SU-DHL-6 (cell line): ENCODE results near the gene CC2D1A.

Source experiments
- CTCF ChIP-seq: fragments of 200-600 bp; sonication (generic); IDR thresholded peaks from one replicate; pipeline ENCODE4 v1.5.1; 2017; ENCODE audit warnings: antibody characterized with exemption, mild to moderate bottlenecking, low read length, moderate library complexity; ENCODE audit not compliant: insufficient read depth, poor library complexity, severe bottlenecking
- EZH2phosphoT487 ChIP-seq: fragments of 200-600 bp; sonication (generic), shearing (Covaris generic); conservative IDR thresholded peaks from 2 replicates; pipeline ENCODE4 v1.6.1; 2018; ENCODE audit warnings: mild to moderate bottlenecking, antibody characterized with exemption, low read length, moderate library complexity, mixed read lengths

- TF ChIP-seq CTCF (no peak), EZH2phosphoT487 (no peak)
Measured at GRCh38 chr19:13972368-13973155, 66.6 kb downstream of the CC2D1A start.
